A549 (cell line): ENCODE data around the gene MERTK. TPM values are rescaled to one million over a fixed set of nuclear protein-coding genes. Genes with fewer than 3 reads are reported as not detected.

Experiments
- ATAC-seq, 2 experiments: fragments of 200-7000 bp in 1 of 2; fragments of >200 bp in 1 of 2; cut with Nextera tagmentation in 1 of 2; cut with Tn5 transposase in 1 of 2; 3 replicates each; pipeline versions ENCODE4 v1.8.0 to v1.9.1; 2018 to 2020; ENCODE audit warnings: mild to moderate bottlenecking in 1 of 2, moderate library complexity in 1 of 2
- CTCF ChIA-PET: fragments of 300-600 bp; sonication (Branson Sonifier 250); formaldehyde crosslinking; extraction: SDS; loops from one replicate; lab custom pipeline; 2021; ENCODE audit warnings: antibody characterized with exemption, inconsistent platforms; lab: Yijun Ruan, JAX
- POLR2A ChIA-PET: fragments of 350-600 bp; formaldehyde crosslinking; extraction: SDS; loops from one replicate; lab custom pipeline; 2021; ENCODE audit warnings: antibody characterized with exemption, inconsistent platforms; lab: Yijun Ruan, JAX
- DNase-seq, 2 experiments: peaks; one replicate each; pipeline versions ENCODE4 v3.0.0 to v3.0.0-alpha.2; 2011 to 2016; ENCODE audit warnings: low read depth in 1 of 2, low spot score in 1 of 2
- FAIRE-seq: peaks from 2 replicates; lab custom pipeline; 2011; peaks lifted over from hg19 to GRCh38; lab: Jason Lieb, UNC
- H3K27ac ChIP-seq, 2 experiments: fragments of >200 bp; sonication (Bioruptor Twin); formaldehyde crosslinking; 3 replicates each; pipeline ENCODE4 v1.5.1; 2016 to 2017
- H3K4me1 ChIP-seq: fragments of >200 bp; sonication (Bioruptor Twin); formaldehyde crosslinking; 3 replicates; pipeline ENCODE4 v1.6.1; 2016
- H3K4me2 ChIP-seq: fragments of >200 bp; sonication (Bioruptor Twin); formaldehyde crosslinking; 3 replicates; pipeline ENCODE4 v1.6.1; 2016
- H3K4me3 ChIP-seq: fragments of >200 bp; sonication (Bioruptor Twin); formaldehyde crosslinking; 3 replicates; pipeline ENCODE4 v1.5.1; 2016
- H3K9me3 ChIP-seq: fragments of >200 bp; sonication (Bioruptor Twin); formaldehyde crosslinking; 3 replicates; pipeline ENCODE4 v1.6.1; 2016
- ATOH8 ChIP-seq: fragments of 250-450 bp; sonication (Bioruptor Pico); IDR thresholded peaks from 2 replicates; pipeline ENCODE4 v1.5.0; 2020; ENCODE audit warnings: low read depth, mild to moderate bottlenecking, moderate library complexity
- CBX8 ChIP-seq: fragments of 200-600 bp; sonication (generic); IDR thresholded peaks from 2 replicates; pipeline ENCODE4 v1.6.1; 2016
- CEBPB ChIP-seq, 2 experiments: fragments of >200 bp in 1 of 2; sonication (Bioruptor Twin) in 1 of 2; formaldehyde crosslinking in 1 of 2; IDR thresholded peaks; 2 replicates each; pipeline ENCODE4 v1.6.1; 2012 to 2016
- ESRRA ChIP-seq: fragments of 150-350 bp; IDR thresholded peaks from 2 replicates; pipeline ENCODE4 v1.6.1; 2014; ENCODE audit warnings: mild to moderate bottlenecking, low read length, borderline replicate concordance
- FOSB ChIP-seq: fragments of 250-450 bp; sonication (Bioruptor Pico); IDR thresholded peaks from 2 replicates; pipeline ENCODE4 v1.5.0; 2020; ENCODE audit warnings: mild to moderate bottlenecking, moderate library complexity
- GATA3 ChIP-seq: IDR thresholded peaks from 2 replicates; pipeline ENCODE4 v1.6.1; 2012; ENCODE audit warnings: borderline replicate concordance
- HDAC2 ChIP-seq: fragments of 200-600 bp; sonication (generic); IDR thresholded peaks from 2 replicates; pipeline ENCODE4 v1.6.1; 2016
- HMGXB4 ChIP-seq: fragments of 250-450 bp; sonication (Bioruptor Pico); IDR thresholded peaks from 2 replicates; pipeline ENCODE4 v1.5.0; 2021; ENCODE audit warnings: mild to moderate bottlenecking, moderate library complexity, borderline replicate concordance
- HOXA7 ChIP-seq: fragments of 250-450 bp; sonication (Bioruptor Pico); IDR thresholded peaks from 2 replicates; pipeline ENCODE4 v1.5.0; 2020; ENCODE audit warnings: mild to moderate bottlenecking, moderate library complexity
- HOXB13 ChIP-seq: fragments of 250-450 bp; sonication (Bioruptor Pico); IDR thresholded peaks from 2 replicates; pipeline ENCODE4 v1.5.0; 2020; ENCODE audit warnings: low read depth, mild to moderate bottlenecking, moderate library complexity
- JUNB ChIP-seq: fragments of >200 bp; sonication (Bioruptor Twin); formaldehyde crosslinking; IDR thresholded peaks from 2 replicates; pipeline ENCODE4 v1.6.1; 2016
- KDM1A ChIP-seq: fragments of 200-600 bp; sonication (generic); IDR thresholded peaks from 2 replicates; pipeline ENCODE4 v1.6.1; 2016; ENCODE audit warnings: low read depth, mild to moderate bottlenecking
- MAFK ChIP-seq: fragments of 450-650 bp; IDR thresholded peaks from 2 replicates; pipeline ENCODE4 v1.6.1; 2014; ENCODE audit not compliant: partially characterized antibody
- NFE2L2 ChIP-seq: fragments of 150-350 bp; conservative IDR thresholded peaks from 2 replicates; pipeline ENCODE4 v1.6.1; 2014; ENCODE audit warnings: low read length
- NR3C1 ChIP-seq: fragments of >200 bp; sonication (Bioruptor Twin); formaldehyde crosslinking; IDR thresholded peaks from 3 replicates; pipeline ENCODE4 v1.6.1; 2017
- PHF8 ChIP-seq: fragments of 200-600 bp; sonication (generic); IDR thresholded peaks from 2 replicates; pipeline ENCODE4 v1.6.1; 2016; ENCODE audit warnings: low read depth, mild to moderate bottlenecking, antibody characterized with exemption, moderate library complexity, borderline replicate concordance
- POLR2A ChIP-seq: IDR thresholded peaks from 2 replicates; pipeline ENCODE4 v1.6.1; 2012; ENCODE audit warnings: mild to moderate bottlenecking, low read length
- POLR2AphosphoS2 ChIP-seq: conservative IDR thresholded peaks from 2 replicates; pipeline ENCODE4 v1.6.1; 2012; ENCODE audit warnings: low read length, improper control_type of control experiment, inconsistent platforms
- RARB ChIP-seq: fragments of 250-450 bp; sonication (Bioruptor Pico); IDR thresholded peaks from 2 replicates; pipeline ENCODE4 v1.8.0; 2021; ENCODE audit warnings: mild to moderate bottlenecking, moderate library complexity
- RCOR1 ChIP-seq: fragments of 150-350 bp; IDR thresholded peaks from 2 replicates; pipeline ENCODE4 v1.6.1; 2014; ENCODE audit warnings: antibody characterized with exemption, low read length, low read depth
- REST ChIP-seq: fragments of 200-600 bp; sonication (generic); IDR thresholded peaks from 2 replicates; pipeline ENCODE4 v1.6.1; 2016; ENCODE audit warnings: antibody characterized with exemption, mild to moderate bottlenecking, moderate library complexity
- SREBF2 ChIP-seq: fragments of 450-650 bp; IDR thresholded peaks from 2 replicates; pipeline ENCODE4 v1.6.1; 2014; ENCODE audit warnings: mild to moderate bottlenecking, moderate library complexity
- TP53 ChIP-seq: fragments of 250-450 bp; sonication (Bioruptor Pico); IDR thresholded peaks from 2 replicates; pipeline ENCODE4 v1.5.0; 2021; ENCODE audit warnings: mild to moderate bottlenecking, moderate library complexity
- USF2 ChIP-seq: fragments of 450-650 bp; IDR thresholded peaks from 2 replicates; pipeline ENCODE4 v1.6.1; 2014; ENCODE audit warnings: antibody characterized with exemption
- ZNF302 ChIP-seq: fragments of 250-450 bp; sonication (Bioruptor Pico); IDR thresholded peaks from 2 replicates; pipeline ENCODE4 v1.9.0; 2021; ENCODE audit warnings: inconsistent platforms, mild to moderate bottlenecking, moderate library complexity
- ZSCAN20 ChIP-seq: fragments of 250-450 bp; sonication (Bioruptor Pico); IDR thresholded peaks from 2 replicates; pipeline ENCODE4 v1.8.0; 2022; ENCODE audit warnings: mild to moderate bottlenecking, moderate library complexity
- WGBS: methylation state at CpG from one replicate; pipeline ENCODE4 v1.1.6; 2017; ENCODE audit errors: missing lambda C conversion rate; 5-methylcytosine and 5-hydroxymethylcytosine counted together
- polyA plus RNA-seq, 4 experiments: library from polyadenylated mRNA; depleted of rRNA in 3 of 4; stranded (reverse); fragments of >200 nt; fragmentation: RNase III in 1 of 4; extraction: RNeasy Plus Mini Kit Qiagen cat#74134 plus additional on column Dnase treatment in 1 of 4; gene quantifications; 2 replicates in 3 of 4; 3 replicates in 1 of 4; pipeline ENCODE4 v1.2.3, GENCODE V29; 2011 to 2017
- TF ChIP-seq, protein P1 (sequence below): fragments of >200 bp; sonication (Bioruptor Twin); formaldehyde crosslinking; IDR thresholded peaks from 3 replicates; pipeline ENCODE4 v1.5.1; 2016

Gene MERTK
- polyA plus RNA-seq, 2 of the 4 experiments (the other 2 are of a cell fraction): 1.4 to 4.0 TPM

GRCh38 chr2:112001942-112002341 lies 103.5 kb downstream of the MERTK start:
- no peak overlapping the region for H3K27ac ChIP-seq
- ATAC-seq (no peak), DNase-seq (no peak), FAIRE-seq (no peak)
- no peaks in the 10 kb centered on the region for H3K4me1 ChIP-seq
- POLR2A ChIA-PET: no interaction called here
- no peaks in the 10 kb centered on the region for H3K9me3 ChIP-seq
- CTCF ChIA-PET: no interaction called here
- no peak overlapping the region for H3K4me3 ChIP-seq
- no peak for TF ChIP-seq ZNF302
- TF ChIP-seq HOXB13 (CRISPR knock-in tag): no peak
- TF ChIP-seq POLR2A: no peak
- no peak for TF ChIP-seq JUNB
- TF ChIP-seq TP53 (CRISPR knock-in tag): no peak
- TF ChIP-seq CEBPB (IDR thresholded peaks at IDR 0.05): no peak
- no peak for TF ChIP-seq ZSCAN20 (CRISPR knock-in tag)
- TF ChIP-seq REST: no peak
- TF ChIP-seq ESRRA: no peak
- TF ChIP-seq MAFK: no peak
- no peak for TF ChIP-seq RCOR1
- no peak for TF ChIP-seq NR3C1
- no peak for TF ChIP-seq ATOH8 (CRISPR knock-in tag)
- no peak for TF ChIP-seq POLR2AphosphoS2
- TF ChIP-seq CBX8: no peak
- no peak for TF ChIP-seq HDAC2
- no peak for TF ChIP-seq SREBF2
- no peak overlapping the region for H3K4me2 ChIP-seq

GRCh38 chr2:112003576-112004252 lies 105.3 kb downstream of the MERTK start:
- Histone ChIP-seq H3K4me1 (no peaks in the 10 kb centered on the region), H3K4me3 (no peak overlapping the region), H3K4me2 (no peak overlapping the region), H3K9me3 (no peaks in the 10 kb centered on the region), H3K27ac (no peak overlapping the region)
- POLR2A ChIA-PET: no interaction called here
- DNase-seq: no peak
- CTCF ChIA-PET: no interaction called here
- TF ChIP-seq KDM1A (no peak), GATA3 (no peak), NFE2L2 (no peak)
- no peak for FAIRE-seq
- ATAC-seq: no peak
- 69% methylated on average over 5 of the region's 5 CpGs for WGBS

GRCh38 chr2:112004253-112004645 lies 105.8 kb downstream of the MERTK start:
- H3K27ac ChIP-seq: no peak overlapping the region
- H3K4me2 ChIP-seq: no peak overlapping the region
- FAIRE-seq: no peak
- DNase-seq: no peak
- ChIA-PET POLR2A (no interaction called here), CTCF (no interaction called here)
- H3K4me3 ChIP-seq: no peak overlapping the region
- WGBS: 89% methylated on average over 5 of the region's 5 CpGs
- H3K9me3 ChIP-seq: no peaks in the 10 kb centered on the region
- H3K4me1 ChIP-seq: no peaks in the 10 kb centered on the region
- ATAC-seq: no peak
- TF ChIP-seq USF2 (no peak), POLR2A (no peak), CEBPB (IDR thresholded peaks at IDR 0.05) (no peak), ZSCAN20 (CRISPR knock-in tag) (no peak), PHF8 (no peak), SREBF2 (no peak), HMGXB4 (CRISPR knock-in tag) (no peak), HOXA7 (CRISPR knock-in tag) (no peak), FOSB (CRISPR knock-in tag) (no peak), RARB (CRISPR knock-in tag) (no peak), MAFK (no peak)
- TF ChIP-seq, protein P1, sequence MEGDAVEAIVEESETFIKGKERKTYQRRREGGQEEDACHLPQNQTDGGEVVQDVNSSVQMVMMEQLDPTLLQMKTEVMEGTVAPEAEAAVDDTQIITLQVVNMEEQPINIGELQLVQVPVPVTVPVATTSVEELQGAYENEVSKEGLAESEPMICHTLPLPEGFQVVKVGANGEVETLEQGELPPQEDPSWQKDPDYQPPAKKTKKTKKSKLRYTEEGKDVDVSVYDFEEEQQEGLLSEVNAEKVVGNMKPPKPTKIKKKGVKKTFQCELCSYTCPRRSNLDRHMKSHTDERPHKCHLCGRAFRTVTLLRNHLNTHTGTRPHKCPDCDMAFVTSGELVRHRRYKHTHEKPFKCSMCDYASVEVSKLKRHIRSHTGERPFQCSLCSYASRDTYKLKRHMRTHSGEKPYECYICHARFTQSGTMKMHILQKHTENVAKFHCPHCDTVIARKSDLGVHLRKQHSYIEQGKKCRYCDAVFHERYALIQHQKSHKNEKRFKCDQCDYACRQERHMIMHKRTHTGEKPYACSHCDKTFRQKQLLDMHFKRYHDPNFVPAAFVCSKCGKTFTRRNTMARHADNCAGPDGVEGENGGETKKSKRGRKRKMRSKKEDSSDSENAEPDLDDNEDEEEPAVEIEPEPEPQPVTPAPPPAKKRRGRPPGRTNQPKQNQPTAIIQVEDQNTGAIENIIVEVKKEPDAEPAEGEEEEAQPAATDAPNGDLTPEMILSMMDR: no peak
